ENCODE data around the gene RTTN. TPM values are rescaled to one million over a fixed set of nuclear protein-coding genes. Genes with fewer than 3 reads are reported as not detected.

Gene RTTN
- total RNA-seq, 1 donor from 2014 or later: 12.1 TPM

DNA sequence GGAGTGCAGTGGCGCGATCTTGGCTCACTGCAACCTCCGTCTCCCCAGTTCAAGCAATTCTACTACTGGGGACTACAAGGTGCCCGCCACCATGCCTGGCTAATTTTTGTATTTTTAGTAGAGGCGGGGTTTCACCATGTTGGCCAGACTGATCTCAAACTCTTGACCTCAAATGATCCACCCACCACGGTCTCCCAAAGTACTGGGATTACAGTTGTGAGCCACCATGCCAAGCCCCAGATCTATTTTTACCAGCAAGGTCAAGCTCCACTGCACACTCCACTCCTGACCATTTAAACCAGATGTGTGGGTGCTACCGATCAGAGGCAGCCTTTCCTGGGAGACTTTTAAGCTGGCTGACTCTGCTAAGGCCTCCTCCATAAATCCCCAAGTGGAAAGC is 190.4 kb downstream of the RTTN start:
- no peak for DNase-seq (ENCODE audit: low read depth)
- TF ChIP-seq, protein P1, sequence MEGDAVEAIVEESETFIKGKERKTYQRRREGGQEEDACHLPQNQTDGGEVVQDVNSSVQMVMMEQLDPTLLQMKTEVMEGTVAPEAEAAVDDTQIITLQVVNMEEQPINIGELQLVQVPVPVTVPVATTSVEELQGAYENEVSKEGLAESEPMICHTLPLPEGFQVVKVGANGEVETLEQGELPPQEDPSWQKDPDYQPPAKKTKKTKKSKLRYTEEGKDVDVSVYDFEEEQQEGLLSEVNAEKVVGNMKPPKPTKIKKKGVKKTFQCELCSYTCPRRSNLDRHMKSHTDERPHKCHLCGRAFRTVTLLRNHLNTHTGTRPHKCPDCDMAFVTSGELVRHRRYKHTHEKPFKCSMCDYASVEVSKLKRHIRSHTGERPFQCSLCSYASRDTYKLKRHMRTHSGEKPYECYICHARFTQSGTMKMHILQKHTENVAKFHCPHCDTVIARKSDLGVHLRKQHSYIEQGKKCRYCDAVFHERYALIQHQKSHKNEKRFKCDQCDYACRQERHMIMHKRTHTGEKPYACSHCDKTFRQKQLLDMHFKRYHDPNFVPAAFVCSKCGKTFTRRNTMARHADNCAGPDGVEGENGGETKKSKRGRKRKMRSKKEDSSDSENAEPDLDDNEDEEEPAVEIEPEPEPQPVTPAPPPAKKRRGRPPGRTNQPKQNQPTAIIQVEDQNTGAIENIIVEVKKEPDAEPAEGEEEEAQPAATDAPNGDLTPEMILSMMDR (conservative IDR thresholded peaks at IDR 0.05; ENCODE audit: low read depth, low read length): no peak
- H3K4me3 ChIP-seq (ENCODE audit: low read depth, low read length): no peak overlapping the region

DNA sequence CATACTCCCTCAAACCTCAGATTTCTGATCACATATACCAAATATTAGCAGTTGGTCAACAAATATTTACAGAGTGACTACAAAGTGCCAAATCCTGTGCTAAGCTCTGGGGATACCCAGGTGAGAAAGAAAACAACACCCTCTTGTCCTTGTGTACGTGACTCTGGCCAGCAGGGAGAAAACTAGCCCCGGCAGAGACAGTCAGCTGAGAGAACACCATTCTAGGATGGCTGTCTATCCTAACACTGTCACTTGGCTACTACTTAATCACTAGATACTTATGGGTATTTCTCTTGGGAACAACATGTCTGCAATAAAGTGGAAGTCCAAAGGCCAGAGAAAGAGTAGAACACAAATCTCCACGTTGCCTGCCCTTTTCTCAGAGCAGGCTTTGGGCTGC is 199.9 kb downstream of the RTTN start:
- TF ChIP-seq, protein P1 (conservative IDR thresholded peaks at IDR 0.05; ENCODE audit: low read depth, low read length): no peak
- H3K4me3 ChIP-seq (ENCODE audit: low read depth, low read length): no peak overlapping the region
- DNase-seq (ENCODE audit: low read depth): no peak

DNA sequence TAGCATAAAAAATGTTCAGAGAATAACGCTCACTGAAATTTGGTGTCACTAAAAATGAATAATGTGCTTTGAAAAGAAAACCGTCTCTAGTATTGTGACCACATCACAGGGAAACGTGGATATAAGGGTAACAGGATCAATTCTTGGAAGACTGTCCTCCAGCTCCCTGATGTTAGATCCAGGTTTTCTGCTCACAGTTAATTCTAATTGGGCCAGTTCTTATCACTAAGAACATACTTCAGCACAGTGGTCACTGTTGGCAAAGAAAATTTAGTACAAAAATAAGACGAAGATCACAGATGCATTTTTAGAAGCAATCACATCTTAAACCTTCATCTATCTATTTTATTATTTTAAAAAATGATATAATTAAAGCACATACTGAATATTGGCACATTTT is 200.8 kb downstream of the RTTN start:
- TF ChIP-seq, protein P1 (conservative IDR thresholded peaks at IDR 0.05; ENCODE audit: low read depth, low read length): no peak
- no peak for DNase-seq (ENCODE audit: low read depth)
- H3K4me3 ChIP-seq (ENCODE audit: low read depth, low read length): no peak overlapping the region

DNA sequence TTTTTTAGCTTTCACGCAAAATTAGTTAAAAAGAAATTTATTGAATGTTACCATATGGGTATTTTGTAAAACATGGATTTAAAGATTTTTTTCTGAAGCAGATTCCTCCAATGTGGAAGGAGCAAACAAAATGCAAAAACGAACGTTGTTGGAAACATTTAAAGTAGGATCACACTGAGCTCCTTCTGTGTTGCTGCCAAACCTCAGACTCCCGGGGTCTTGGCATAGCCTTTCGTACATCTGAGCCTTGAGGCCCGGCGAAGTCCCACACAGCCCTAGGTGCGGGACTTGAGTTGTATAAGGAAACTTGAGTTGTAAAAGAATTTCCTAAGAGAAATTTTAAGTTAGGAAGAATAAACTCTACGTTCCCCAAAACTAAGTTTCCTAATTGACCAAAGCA is 205.8 kb downstream of the RTTN start:
- H3K4me3 ChIP-seq (ENCODE audit: low read depth, low read length): no peak overlapping the region
- no peak for DNase-seq (ENCODE audit: low read depth)
- TF ChIP-seq, protein P1 (conservative IDR thresholded peaks at IDR 0.05; ENCODE audit: low read depth, low read length): no peak

DNA sequence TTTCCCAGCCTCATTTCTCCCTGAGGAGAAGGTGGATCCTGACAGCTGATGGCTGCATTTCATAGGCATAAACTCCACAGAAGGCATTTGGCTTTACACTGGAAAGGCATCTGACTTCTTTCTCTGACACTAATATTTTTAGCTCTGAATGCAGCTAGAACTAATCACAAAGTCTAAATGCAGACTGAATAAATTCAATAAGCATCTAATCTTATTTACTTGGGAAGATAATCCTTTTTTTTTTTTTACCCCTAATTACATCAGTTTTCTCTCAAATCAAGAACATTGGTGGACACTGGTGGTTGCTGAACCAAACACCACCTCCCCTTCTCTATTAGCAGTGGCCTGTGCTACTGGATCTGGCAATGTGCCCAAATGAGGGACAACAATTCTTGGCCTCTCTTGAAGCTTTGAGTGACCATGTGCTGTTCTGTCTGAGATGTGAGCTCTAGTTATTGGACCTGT is 206.9 kb downstream of the RTTN start:
- no peak for DNase-seq (ENCODE audit: low read depth)
- H3K4me3 ChIP-seq (ENCODE audit: low read depth, low read length): no peak overlapping the region
- TF ChIP-seq, protein P1 (conservative IDR thresholded peaks at IDR 0.05; ENCODE audit: low read depth, low read length): no peak

DNA sequence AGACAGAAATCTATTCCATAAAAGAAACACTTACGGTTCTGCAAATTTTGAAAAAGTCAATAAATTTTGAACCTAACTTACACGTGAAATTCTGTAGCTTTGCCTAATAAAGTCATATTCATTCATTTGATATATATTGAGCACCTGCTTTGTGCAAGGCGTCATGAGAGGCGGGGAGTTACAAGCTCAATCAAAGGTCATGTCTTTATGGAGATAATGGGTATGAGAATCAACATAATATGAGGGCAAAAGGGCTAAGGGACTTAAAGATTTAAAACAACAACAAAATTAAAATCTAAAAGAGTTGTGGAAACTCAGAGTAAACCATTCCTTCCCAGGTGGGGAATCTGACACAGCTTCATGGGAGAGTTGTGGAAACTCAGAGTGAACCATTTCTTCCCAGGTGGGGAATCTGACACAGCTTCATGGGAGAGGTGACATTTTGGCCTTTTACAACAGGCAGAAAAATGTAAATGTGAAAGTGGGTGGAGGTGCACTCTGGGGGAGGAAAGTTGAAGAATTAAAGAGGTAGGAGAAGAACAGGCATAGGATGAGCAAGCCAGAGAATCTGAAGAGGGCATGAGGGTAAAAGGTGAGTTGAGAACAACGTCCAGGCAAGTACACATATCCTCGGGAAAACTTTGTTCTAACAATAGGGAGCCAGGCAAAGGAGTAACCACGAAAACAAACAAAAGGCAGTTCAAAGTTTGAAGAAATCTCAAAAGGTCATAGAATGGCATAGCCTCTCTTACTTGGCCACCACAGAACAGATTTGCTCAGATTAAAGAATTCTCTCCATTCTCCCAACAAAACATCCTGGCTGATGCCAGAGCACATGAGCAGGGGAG is 208.3 kb downstream of the RTTN start:
- H3K4me3 ChIP-seq (ENCODE audit: low read depth, low read length): no peak overlapping the region
- TF ChIP-seq, protein P1 (conservative IDR thresholded peaks at IDR 0.05; ENCODE audit: low read depth, low read length): no peak
- DNase-seq (ENCODE audit: low read depth): no peak

DNA sequence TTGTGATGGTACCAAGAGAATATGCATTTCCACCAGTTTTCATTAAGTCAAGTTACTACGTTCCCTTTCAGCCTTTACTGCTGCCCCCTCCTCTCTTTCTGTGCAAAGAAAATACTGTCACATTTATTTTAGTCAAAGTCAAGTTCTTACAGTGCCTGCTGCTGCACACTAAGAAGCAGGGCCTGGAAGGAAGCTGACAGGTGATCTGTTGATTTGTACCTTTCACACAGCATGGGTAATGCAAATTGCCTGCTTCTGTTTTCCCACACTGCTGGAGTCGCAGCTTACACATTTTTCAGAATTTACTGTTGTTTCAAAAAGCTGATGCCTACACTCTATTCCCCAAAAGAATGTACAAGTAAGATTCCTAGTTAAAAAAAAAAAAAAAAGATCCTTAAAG is 209.1 kb downstream of the RTTN start:
- no peak overlapping the region for H3K4me3 ChIP-seq (ENCODE audit: low read depth, low read length)
- TF ChIP-seq, protein P1 (conservative IDR thresholded peaks at IDR 0.05; ENCODE audit: low read depth, low read length): no peak
- no peak for DNase-seq (ENCODE audit: low read depth)

Measured in epithelial cell of proximal tubule (primary cell).